CD4-positive, alpha-beta T cell (primary cell): ENCODE results near the gene ORM1. TPM values are rescaled to one million over a fixed set of nuclear protein-coding genes. Genes with fewer than 3 reads are reported as not detected.
A peak's percentile ranks its signal among the peaks of the same experiment; 100 is the strongest.

ENCODE experiments used
- ATAC-seq: fragments of 200-7000 bp; cut with Tn5 transposase; one replicate; pipeline ENCODE4 v1.10.0; 2022; ENCODE audit warnings: mild to moderate bottlenecking; ENCODE audit not compliant: poor library complexity
- CTCF ChIA-PET: fragments of 350-600 bp; sonication (Branson Sonifier 250); formaldehyde crosslinking; loops from one replicate; lab custom pipeline; 2021; ENCODE audit warnings: antibody characterized with exemption, inconsistent platforms; lab: Charles Lee
- POLR2A ChIA-PET: fragments of 350-600 bp; sonication (Branson Sonifier 250); formaldehyde crosslinking; loops from one replicate; lab custom pipeline; 2021; ENCODE audit warnings: antibody characterized with exemption, inconsistent platforms; lab: Charles Lee
- DNase-seq, 14 experiments: peaks; one replicate each; pipeline ENCODE4 v3.0.0-alpha.2; 2013 to 2020; ENCODE audit warnings: mixed read lengths in 2 of 14
- H3K27ac ChIP-seq, 2 donors: one replicate each; pipeline versions ENCODE4 v1.5.1 to v1.7.0; 2013; ENCODE audit warnings: low read length in 2 of 2, low read depth in 1 of 2, mild to moderate bottlenecking in 1 of 2
- H3K27me3 ChIP-seq, 2 experiments: 1 replicate in 1 of 2; 2 replicates in 1 of 2; pipeline versions ENCODE4 v1.6.1 to v1.7.0; 2013; ENCODE audit warnings: low read length in 2 of 2, control low read depth in 1 of 2, mild to moderate bottlenecking in 1 of 2, moderate library complexity in 1 of 2; ENCODE audit not compliant: insufficient read depth in 2 of 2, control insufficient read depth in 1 of 2
- H3K36me3 ChIP-seq: one replicate; pipeline ENCODE4 v1.6.1; 2013; ENCODE audit warnings: low read length, control low read depth; ENCODE audit not compliant: insufficient read depth
- H3K4me1 ChIP-seq: one replicate; pipeline ENCODE4 v1.6.1; 2013; ENCODE audit warnings: low read length, control low read depth; ENCODE audit not compliant: insufficient read depth
- H3K4me3 ChIP-seq: one replicate; pipeline ENCODE4 v1.5.1; 2013; ENCODE audit warnings: mild to moderate bottlenecking, low read length, moderate library complexity
- H3K9me3 ChIP-seq, 2 experiments: 1 replicate in 1 of 2; 2 replicates in 1 of 2; pipeline versions ENCODE4 v1.6.1 to v1.7.0; 2013; ENCODE audit warnings: low read length in 2 of 2, mild to moderate bottlenecking in 2 of 2, control low read depth in 1 of 2, moderate library complexity in 1 of 2; ENCODE audit not compliant: control insufficient read depth in 1 of 2, insufficient read depth in 1 of 2
- H3K27ac Mint-ChIP-seq: one replicate; pipeline ENCODE4 v1.8.0; 2020; ENCODE audit warnings: mixed read lengths
- H3K27me3 Mint-ChIP-seq: one replicate; pipeline ENCODE4 v1.8.0; 2021; ENCODE audit warnings: mixed read lengths
- H3K36me3 Mint-ChIP-seq: one replicate; pipeline ENCODE4 v1.8.0; 2021; ENCODE audit warnings: low read depth, mixed read lengths
- H3K4me1 Mint-ChIP-seq: one replicate; pipeline ENCODE4 v1.8.0; 2021; ENCODE audit warnings: low read depth, mixed read lengths
- H3K4me3 Mint-ChIP-seq: one replicate; pipeline ENCODE4 v1.8.0; 2020; ENCODE audit warnings: mild to moderate bottlenecking, mixed read lengths
- H3K9me3 Mint-ChIP-seq: one replicate; pipeline ENCODE4 v1.8.0; 2020; ENCODE audit warnings: mixed read lengths
- CTCF ChIP-seq: fragments of 200-600 bp; IDR thresholded peaks from one replicate; pipeline ENCODE4 v1.8.0; 2022; ENCODE audit warnings: antibody characterized with exemption, mild to moderate bottlenecking
- intact Hi-C, 2 experiments: fragments of 100-400 bp; cut with DNase I in 1 of 2; cut with micrococcal nuclease in 1 of 2; formaldehyde crosslinking; loops; one replicate each; pipeline versions ENCODE4 v1.15.1 to v1.9.0; 2023 to 2025; cut with DNase I, micrococcal nuclease
- total RNA-seq, 174 experiments: library from RNA in 2 of 174; stranded (reverse) in 2 of 174; gene quantifications; one replicate each; pipeline ENCODE4 v1.2.3 and lab custom pipeline; 2021 to 2026

ORM1 gene
- total RNA-seq, 2 experiments from 2014 or later, result not detected

GRCh38 chr9:114373960-114374730 lies 51.2 kb downstream of the ORM1 start:
- Mint-ChIP-seq H3K9me3 (no peaks in the 10 kb centered on the region), H3K27ac (peak overlapping the region; percentile 81), H3K27me3 (no peaks in the 10 kb centered on the region), H3K4me3 (peak overlapping the region; percentile 47), H3K4me1 (peaks cover 90% of the 10 kb centered on the region), H3K36me3 (peaks cover 86% of the 10 kb centered on the region)
- no peaks in the 10 kb centered on the region for H3K27me3 ChIP-seq
- ChIA-PET CTCF (interaction anchor here (1.0 to 2.9 kb wide), 9 partner anchors 8 to 279 kb away, joined by 3 to 18 read pairs (median 5); partner anchors contain the start of gene AKNA), POLR2A (interaction anchor here (1.1 to 13.0 kb wide), 6 partner anchors 11 to 26 kb away, joined by 3 to 477 read pairs (median 14); partner anchors contain the start of gene AKNA)
- H3K4me1 ChIP-seq, result peaks cover 99% of the 10 kb centered on the region
- TF ChIP-seq CTCF, result no peak
- intact Hi-C loops, result loop anchor here (1.0 to 2.0 kb wide), 6 partner anchors 10 to 25 kb away; no protein-coding TSS in a partner anchor
- DNase-seq, result no peak
- H3K4me3 ChIP-seq, result no peak overlapping the region
- H3K36me3 ChIP-seq, result peaks cover 86% of the 10 kb centered on the region
- peak overlapping the region; percentile 70 to 86 for H3K27ac ChIP-seq
- no peaks in the 10 kb centered on the region for H3K9me3 ChIP-seq
- no peak for ATAC-seq

- no peaks in the 10 kb centered on the region for H3K9me3 ChIP-seq
- no peaks in the 10 kb centered on the region for H3K9me3 Mint-ChIP-seq
- ATAC-seq (no peak), DNase-seq (no peak)
- H3K27ac Mint-ChIP-seq, result peak overlapping the region; percentile 81
- no peaks in the 10 kb centered on the region for H3K27me3 ChIP-seq
- intact Hi-C loops, result loop anchor here in 1 of 2 experiments (2.0 kb wide), 1 partner anchor 22 kb away; no protein-coding TSS in a partner anchor
- no peak for TF ChIP-seq CTCF
- CTCF ChIA-PET, result interaction anchor here (0.8 to 1.6 kb wide), 2 partner anchors 13 to 36 kb away, joined by 3 to 4 read pairs; partner anchors contain the start of gene AKNA
- H3K4me1 Mint-ChIP-seq, result peaks cover 90% of the 10 kb centered on the region
- H3K4me3 ChIP-seq, result no peak overlapping the region
- H3K4me1 ChIP-seq, result peaks cover 99% of the 10 kb centered on the region
- peak overlapping the region; percentile 70 to 86 for H3K27ac ChIP-seq
- peaks cover 87% of the 10 kb centered on the region for H3K36me3 ChIP-seq
- POLR2A ChIA-PET, result interaction anchor here (13.0 kb wide), 1 partner anchor 10 kb away, joined by 477 read pairs; the partner anchor contains the start of gene AKNA
- H3K4me3 Mint-ChIP-seq, result peak overlapping the region; percentile 36
- no peaks in the 10 kb centered on the region for H3K27me3 Mint-ChIP-seq
- peaks cover 86% of the 10 kb centered on the region for H3K36me3 Mint-ChIP-seq
Measured at GRCh38 chr9:114374936-114375335, 52.0 kb downstream of the ORM1 start.

GRCh38 chr9:114375386-114376175 lies 52.7 kb downstream of the ORM1 start:
- no peak overlapping the region for H3K4me3 ChIP-seq
- H3K36me3 Mint-ChIP-seq, result peaks cover 92% of the 10 kb centered on the region
- H3K27ac Mint-ChIP-seq, result peak overlapping the region; percentile 81
- H3K27me3 Mint-ChIP-seq, result no peaks in the 10 kb centered on the region
- intact Hi-C loops, result loop anchor here in 1 of 2 experiments (2.0 kb wide), 1 partner anchor 21 kb away; no protein-coding TSS in a partner anchor
- peaks cover 99% of the 10 kb centered on the region for H3K4me1 ChIP-seq
- ChIA-PET CTCF (interaction anchor here (0.8 kb wide), 1 partner anchor 12 kb away, joined by 3 read pairs; the partner anchor contains the start of gene AKNA), POLR2A (interaction anchor here (2.1 to 13.0 kb wide), 3 partner anchors 8 to 11 kb away, joined by 11 to 477 read pairs (median 29); partner anchors contain the start of gene AKNA)
- no peaks in the 10 kb centered on the region for H3K27me3 ChIP-seq
- no peaks in the 10 kb centered on the region for H3K9me3 Mint-ChIP-seq
- peak overlapping the region; percentile 37 to 86 for H3K27ac ChIP-seq
- peaks cover 87% of the 10 kb centered on the region for H3K36me3 ChIP-seq
- DNase-seq (peak in 2 of 14 experiments; percentile 38 to 49), ATAC-seq (no peak)
- peak overlapping the region; percentile 36 for H3K4me3 Mint-ChIP-seq
- TF ChIP-seq CTCF, result no peak
- peaks cover 90% of the 10 kb centered on the region for H3K4me1 Mint-ChIP-seq
- H3K9me3 ChIP-seq, result no peaks in the 10 kb centered on the region
